HG03521 (cell line): ENCODE results near the gene KRT15.

Source experiments
- ATAC-seq: cut with Tn5 transposase; IDR thresholded peaks from one replicate; pipeline ENCODE4 v1.9.1; 2021; ENCODE audit warnings: mild to moderate bottlenecking, moderate library complexity; ENCODE audit not compliant: unreplicated experiment

The KRT15 gene

GRCh38 chr17:41484920-41485904 lies 33.5 kb downstream of the KRT15 start:
- ATAC-seq: no peak

GRCh38 chr17:41483991-41484826 lies 34.5 kb downstream of the KRT15 start:
- no peak for ATAC-seq

GRCh38 chr17:41483531-41483930 lies 35.2 kb downstream of the KRT15 start:
- ATAC-seq: no peak

DNA sequence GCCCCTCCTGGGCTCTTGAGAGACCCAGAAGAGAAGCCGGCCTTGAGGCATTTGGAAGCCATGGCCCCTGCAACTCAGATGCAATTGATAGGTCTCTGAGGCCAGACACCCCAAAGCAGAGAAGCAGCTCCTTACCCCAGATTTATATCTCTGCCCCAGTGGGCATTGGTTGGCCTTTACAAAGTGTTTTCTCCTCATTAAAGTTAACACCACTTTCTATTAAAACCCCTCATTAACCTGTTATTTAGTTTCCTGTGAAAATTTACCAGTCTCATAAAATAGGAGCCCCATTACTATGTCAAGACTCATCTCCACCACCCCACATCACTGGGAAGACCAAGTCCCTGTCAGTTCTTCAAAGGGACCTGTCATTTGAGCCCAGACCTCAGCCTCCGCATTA lies 37.7 kb downstream of the KRT15 start, which contains the start of gene KRT35:
KRT35 (minus strand) TSS at position 116 of the 400 bp plus-strand sequence; CDS start at position 62, 54 bp downstream.
- no peak for ATAC-seq

DNA sequence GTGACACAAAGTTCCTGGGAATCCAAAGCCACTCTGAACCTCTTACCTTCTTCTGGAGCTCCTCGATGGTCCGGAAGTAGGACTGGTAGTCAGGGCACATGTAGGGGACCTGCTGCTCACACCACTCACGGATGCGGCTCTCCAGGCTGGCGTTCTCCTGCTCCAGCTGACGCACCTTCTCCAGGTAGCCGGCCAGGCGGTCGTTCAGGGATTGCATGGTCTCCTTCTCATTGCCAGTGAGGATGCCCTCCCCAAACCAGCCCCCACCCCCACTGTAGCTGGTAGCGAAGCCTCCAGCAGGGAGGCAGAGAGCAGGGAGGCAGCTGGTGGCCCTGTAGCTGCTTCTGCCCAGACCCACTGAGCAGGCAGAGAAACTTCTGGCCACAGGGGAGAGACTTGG lies 38.1 kb downstream of the KRT15 start:
- ATAC-seq: no peak

DNA sequence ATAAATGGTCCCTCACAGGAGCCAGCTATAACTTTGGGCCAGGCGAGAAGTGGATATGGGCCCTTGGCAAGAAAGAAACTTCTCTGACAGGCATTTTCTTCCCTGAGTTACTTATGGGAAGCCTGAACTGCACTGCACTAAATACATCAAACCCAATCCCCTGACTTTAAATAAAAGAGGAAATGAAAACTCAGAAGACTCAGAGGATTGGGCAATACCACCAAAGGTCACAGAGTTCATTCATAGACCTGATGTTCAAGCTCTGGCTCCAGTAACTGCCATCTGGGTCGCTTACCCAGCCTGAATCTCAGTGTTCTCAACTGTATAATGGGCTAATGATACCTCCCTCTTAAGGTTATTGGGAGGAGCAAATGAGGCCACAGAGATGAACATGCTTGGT lies 38.6 kb downstream of the KRT15 start:
- ATAC-seq: no peak

DNA sequence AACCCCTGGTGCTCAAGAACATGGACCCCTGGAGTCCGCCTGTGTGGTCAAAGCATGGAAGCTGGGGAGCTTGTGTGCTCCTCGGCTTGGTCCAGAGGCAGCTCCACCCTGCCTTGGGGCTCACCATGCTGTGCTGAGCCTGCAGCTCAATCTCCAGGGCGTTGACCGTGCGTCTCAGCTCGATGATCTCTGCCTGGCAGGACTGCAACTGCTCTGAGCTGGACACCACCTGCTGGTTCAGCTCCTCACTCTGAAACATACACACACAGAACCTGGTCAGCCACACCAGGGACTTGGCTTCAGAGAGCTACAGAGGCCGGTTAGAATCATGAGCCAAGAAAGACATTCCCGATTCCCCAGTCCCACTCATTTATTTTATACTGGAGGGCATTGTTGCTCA lies 40.5 kb downstream of the KRT15 start:
- ATAC-seq: no peak

GRCh38 chr17:41476866-41477815 lies 41.5 kb downstream of the KRT15 start:
- ATAC-seq: no peak

GRCh38 chr17:41475421-41475820 lies 43.3 kb downstream of the KRT15 start:
- ATAC-seq: no peak

DNA sequence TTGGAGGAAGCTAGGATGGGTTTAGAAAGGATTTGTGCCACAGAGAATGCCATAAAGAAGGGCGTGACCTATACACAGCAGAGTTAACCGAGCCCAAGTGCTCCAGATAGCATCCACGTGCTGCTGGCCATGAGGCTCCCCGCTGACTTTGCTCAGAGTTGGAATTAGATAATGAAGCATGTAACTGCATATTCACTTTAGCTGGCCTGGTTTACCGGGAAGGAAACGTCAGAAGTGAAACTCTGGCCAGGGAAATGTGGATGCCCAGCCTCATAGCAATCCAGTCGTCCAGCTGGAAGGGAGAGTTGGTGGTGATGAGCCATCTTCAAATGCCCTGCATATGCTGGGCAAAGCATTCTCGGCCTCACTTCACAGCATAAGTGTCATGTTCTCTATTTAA lies 43.8 kb downstream of the KRT15 start:
- ATAC-seq: no peak

DNA sequence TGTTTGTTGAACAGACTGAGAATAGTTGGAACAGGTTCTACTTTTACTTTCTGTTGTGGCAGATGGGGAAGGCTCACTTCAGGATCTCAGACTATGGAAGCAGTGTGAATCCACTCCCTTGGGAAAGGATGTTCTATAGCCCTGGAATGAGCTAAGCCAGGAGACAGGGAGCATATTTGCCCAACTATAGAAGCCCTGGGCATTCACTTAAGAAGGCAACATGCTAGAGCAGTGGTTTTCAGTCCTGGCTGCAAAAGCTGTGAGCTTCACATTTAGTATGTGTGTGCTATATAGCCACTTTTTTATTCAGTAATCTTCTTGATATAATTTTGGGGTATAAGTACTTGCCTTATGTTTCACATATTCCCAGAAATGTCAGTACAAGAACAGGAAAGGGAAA lies 50.3 kb downstream of the KRT15 start:
- ATAC-seq: no peak

- no peak for ATAC-seq
Measured at GRCh38 chr17:41467561-41467960, 51.1 kb downstream of the KRT15 start.

GRCh38 chr17:41466988-41467387 lies 51.7 kb downstream of the KRT15 start, which contains the start of gene KRT32:
TSS of gene KRT32 (minus strand) at chr17:41467386. CDS start at chr17:41467325, 61 bp downstream.
- ATAC-seq: no peak

DNA sequence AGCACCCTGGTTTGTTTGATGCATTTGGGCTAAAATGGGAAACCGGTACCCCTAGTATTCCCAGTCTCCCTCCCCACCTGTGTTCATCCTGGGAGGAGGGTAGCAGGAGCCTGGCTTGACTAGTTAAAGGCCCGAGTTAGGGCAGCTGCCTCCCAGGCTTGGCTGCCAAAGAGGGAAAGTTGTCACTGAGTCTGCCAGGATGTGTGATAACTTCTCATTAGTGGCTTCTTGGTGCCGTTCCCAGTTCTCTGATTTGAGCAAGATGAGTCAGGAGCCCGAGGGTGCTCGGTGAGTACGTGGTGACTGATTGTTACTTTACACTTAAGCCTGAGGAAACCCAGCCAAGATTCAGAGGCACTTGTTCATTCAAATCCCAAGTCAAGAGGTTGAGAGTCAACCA lies 54.0 kb downstream of the KRT15 start:
- ATAC-seq: no peak

DNA sequence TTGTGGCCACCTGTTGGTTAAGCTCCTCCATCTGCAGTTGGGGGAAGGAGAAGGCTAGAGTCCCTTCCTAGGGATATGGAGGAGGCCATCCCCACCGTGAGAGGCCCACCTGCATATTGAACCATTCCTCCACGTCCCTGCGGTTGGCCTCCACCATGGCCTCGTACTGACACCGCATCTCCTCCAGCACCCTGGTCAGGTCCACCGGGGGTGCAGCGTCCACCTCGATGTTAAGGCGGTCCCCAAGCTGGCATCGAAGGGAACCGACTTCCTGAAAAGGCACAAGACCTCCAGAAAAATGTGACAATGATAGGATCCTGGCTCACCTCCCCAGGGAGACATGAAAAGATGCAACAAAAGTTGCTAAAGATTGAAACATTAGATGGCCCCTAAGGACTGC lies 54.5 kb downstream of the KRT15 start:
- no peak for ATAC-seq

GRCh38 chr17:41463746-41464145 lies 54.9 kb downstream of the KRT15 start:
- no peak for ATAC-seq
